8988T (cell line): ENCODE data around the gene XPNPEP2.

ENCODE experiments used
- DNase-seq: peaks from one replicate; pipeline ENCODE4 v3.0.0; 2011

The XPNPEP2 gene

DNA sequence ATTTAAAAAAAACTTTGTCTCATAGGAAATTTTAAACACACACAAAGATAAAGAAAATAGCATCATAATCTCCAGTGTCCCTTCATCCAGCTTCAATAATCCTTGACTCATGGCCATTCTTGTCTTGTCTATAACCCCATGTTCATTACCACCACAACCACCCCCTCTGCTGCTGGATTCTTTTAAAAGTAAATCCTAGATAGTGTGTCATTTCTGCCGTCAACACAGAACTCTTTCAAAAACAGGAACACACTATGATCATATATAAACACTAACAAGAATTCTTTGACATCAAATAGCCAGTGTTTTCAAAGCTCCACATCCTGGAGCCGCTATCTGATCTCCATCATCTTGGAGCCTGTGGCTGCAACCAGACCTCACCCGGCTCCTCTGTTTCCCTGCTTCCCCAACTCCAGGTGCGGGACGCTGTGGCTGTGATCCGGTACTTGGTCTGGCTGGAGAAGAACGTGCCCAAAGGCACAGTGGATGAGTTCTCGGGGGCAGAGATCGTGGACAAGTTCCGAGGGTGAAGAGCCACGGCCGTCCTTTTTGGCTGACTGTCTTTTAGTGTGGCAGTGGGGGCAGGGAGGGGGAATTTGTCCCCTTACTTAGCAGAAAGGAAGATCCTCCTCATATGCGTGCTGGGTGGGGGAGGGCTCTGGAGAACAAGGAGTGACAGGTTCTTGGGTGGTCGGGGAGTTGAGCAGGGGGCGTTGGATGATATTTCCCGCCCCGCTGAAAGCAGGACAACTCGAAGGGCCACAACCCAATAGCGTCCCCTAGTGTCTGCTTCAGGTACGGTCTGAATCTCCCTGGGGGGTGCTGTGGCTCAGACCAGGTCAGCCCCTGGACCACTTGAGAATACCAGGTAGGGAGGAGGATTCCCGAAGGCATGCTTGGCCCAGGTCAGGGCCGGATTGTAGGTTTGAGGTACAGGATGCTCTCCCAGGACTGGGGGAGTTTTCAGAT, 15.6 kb downstream of the XPNPEP2 start:
- DNase-seq: no peak

DNA sequence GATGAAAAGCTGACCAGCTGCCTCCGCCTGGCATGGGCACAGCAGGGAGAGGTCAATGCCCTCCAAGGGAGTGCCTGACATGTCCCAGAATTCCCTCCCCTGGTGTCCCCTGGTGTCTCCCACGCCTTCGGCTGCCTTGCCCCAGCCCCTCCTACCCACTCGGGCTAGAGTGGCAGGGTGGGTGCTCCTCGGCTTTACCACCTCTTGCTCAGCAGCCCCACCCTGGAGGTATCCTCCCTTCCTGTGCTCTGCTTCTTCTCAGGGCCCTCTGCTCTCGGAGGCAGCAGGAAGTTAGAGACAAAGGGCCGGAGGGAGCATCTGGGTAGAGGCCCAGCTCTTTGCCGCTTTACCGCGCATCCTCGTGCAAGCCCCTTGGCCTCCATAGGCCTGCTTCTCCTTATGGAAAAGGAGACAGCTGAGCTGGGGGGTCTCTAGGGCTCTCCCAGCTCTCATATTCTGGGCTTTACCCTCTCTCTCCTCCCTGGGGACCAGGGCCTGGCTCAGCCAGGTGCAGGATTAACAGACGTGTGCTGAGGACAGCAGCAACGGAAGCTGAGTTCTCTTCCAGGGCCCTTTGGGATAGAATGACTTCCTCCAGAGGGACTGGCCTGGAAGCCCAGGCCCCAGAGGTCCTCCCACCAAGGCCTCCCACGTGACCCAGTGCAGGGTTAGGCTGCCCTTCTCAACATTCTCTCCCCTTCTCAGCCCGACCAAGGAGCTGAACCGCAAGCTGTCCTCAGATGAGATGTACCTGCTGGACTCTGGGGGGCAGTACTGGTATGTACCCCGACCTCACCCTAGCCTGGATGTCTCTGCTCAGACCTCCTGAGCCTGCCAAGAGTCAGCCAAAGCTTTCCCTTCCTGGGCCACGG, 17.2 kb downstream of the XPNPEP2 start:
- no peak for DNase-seq

DNA sequence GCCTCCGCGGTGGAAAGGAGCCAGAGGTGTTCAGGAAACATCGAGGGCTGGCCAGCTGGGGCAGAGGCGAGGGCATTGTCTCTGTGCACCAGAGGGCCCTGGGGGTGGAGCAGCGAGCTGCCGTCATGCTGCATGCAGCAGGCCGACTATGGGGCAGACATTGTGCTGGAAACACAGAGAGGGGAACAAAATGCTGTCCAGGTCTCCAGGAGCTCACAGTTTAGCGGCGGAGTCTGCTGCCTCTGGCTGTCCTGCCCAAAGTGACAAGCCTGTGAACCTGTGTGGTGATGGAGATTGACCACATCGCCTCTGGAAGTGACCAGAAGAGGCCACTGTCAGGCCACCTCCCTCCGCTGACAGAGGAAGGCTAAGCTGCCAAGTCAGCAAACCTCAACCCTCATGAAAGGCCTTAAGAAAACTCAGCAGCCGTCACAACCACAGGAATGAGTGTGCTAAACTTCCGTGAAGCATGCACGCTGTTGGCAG, 20.8 kb downstream of the XPNPEP2 start:
- no peak for DNase-seq

DNA sequence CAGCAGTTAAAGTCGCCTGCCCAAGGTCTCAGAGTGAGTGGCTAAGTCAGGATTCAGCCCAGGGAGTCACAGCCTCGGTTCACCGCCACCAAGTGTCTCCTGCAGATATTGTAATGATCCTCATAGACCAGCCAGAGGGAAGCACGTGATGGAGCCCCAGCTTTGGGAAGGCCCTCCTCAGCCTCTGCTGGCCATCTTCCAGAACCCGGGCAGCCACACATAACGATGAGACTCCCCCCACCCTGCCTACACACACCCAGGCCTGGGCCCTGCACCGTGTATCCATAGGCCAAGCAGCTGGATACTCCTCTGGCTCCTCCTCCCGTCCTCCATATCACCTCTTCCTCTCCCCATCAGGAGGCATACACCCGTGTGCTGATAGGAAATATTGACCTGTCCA, 21.4 kb downstream of the XPNPEP2 start:
- DNase-seq: no peak

DNA sequence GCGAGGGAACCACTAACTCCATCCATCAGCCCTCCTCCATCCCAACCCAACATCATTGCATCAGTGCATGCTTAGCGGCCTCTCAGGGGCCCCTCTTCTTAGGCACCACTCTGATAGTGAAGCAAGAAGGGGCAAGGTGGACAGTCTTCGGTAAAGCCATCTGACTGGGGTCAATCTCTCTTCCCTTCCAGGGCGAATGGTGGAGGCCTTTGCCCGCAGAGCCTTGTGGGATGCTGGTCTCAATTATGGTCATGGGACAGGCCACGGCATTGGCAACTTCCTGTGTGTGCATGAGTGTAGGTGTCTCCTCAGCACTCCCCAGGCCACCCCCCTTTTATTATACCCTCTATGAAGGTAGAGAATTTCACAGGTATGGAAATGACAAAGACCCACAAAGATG, 22.2 kb downstream of the XPNPEP2 start:
- DNase-seq: no peak

DNA sequence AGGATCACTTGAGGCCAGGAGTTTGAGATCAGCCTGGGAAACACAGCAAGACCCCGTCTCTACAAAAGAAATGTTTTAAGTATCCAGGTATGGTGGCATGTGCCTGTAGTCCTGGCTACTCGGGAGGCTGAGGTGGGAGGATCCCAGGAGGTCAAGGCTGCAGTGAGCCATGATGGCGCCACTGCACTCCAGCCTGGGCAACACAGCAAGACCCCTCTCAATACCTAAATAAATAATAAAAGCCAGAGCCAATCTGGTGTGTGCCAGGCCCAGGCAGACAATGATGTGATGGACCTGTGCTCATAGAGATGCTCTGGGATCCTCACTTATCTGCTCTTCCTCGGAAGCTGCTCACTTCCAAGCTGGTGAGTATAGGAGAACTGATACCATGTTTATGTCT, 22.8 kb downstream of the XPNPEP2 start:
- DNase-seq: no peak

DNA sequence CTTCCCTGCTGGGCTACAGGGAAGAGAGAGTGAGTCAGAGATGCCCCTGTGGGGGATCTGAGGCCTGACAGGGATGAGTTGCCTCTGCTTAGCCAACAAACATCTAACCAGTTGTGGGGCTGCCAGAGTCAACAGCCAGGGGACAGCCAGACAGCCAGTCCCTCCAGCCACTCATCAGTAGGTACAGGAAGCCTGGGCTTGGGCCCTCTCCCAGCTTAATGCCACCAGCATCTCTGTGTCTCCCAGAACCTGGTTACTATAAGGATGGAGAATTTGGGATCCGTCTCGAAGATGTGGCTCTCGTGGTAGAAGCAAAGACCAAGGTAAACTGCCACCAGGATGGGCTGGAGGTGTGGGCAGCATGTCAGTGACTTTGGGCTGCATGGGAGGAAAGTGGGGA, 23.7 kb downstream of the XPNPEP2 start:
- DNase-seq: no peak

DNA sequence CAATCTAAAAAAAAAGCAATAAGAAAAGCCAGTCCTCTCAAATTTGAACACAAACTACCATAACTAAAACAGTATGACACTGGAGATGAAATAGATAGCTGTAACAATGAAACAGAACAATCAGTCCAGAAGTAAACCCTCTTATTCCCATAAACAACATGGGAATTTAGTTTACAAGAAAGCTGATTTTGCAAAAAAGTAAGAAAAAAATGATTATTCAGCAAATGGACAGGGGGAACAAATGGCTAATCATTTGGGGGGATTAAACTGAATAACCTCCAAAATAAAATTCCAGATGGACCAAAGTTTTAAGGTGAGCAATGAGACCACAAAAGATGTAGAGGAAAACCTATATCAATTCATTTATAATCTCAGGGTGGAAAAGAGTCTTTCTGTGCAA, 24.9 kb downstream of the XPNPEP2 start:
- DNase-seq: no peak

DNA sequence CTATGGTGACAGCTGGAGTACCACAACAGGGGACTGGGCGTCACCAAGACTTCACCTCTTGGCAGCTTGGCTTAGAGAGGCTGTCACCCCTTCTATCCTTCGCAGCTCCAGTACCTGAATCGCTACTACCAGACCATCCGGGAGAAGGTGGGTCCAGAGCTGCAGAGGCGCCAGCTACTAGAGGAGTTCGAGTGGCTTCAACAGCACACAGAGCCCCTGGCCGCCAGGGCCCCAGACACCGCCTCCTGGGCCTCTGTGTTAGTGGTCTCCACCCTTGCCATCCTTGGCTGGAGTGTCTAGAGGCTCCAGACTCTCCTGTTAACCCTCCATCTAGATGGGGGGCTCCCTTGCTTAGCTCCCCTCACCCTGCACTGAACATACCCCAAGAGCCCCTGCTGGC, 29.4 kb downstream of the XPNPEP2 start:
- no peak for DNase-seq

DNA sequence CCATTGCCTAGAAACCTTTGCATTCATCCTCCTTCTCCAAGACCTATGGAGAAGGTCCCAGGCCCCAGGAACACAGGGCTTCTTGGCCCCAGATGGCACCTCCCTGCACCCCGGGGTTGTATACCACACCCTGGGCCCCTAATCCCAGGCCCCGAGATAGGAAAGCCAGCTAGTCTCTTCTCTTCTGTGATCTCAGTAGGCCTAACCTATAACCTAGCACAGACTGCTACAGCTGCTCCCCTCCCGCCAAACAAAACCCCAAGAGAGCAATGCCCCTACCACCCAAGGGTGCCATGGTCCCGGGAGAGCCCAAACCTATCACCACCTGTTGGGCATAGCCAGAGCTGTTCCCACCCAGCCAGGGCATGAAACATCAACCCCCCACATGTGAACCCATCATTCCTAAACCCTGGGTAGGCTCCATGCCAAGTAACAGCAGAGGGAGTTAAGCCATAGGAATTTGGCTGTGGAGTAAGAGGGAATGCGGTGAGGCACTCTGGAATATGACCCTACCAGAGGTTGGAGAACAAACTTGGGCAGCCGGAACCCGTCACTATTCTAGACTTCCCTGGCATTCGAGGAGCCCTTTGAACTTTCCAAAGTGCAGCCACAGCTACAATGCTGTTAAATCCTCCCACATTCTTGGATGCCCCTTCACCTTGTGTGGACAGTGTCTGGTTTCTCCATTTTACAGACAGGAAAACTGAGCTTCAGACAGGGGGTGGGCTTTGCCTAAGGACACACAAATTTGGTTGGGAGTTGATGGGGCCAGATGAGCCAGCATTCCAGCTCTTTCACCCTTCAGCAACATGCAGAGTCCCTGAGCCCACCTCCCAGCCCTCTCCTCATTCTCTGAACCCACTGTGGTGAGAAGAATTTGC, 30.0 kb downstream of the XPNPEP2 start:
- no peak for DNase-seq

DNA sequence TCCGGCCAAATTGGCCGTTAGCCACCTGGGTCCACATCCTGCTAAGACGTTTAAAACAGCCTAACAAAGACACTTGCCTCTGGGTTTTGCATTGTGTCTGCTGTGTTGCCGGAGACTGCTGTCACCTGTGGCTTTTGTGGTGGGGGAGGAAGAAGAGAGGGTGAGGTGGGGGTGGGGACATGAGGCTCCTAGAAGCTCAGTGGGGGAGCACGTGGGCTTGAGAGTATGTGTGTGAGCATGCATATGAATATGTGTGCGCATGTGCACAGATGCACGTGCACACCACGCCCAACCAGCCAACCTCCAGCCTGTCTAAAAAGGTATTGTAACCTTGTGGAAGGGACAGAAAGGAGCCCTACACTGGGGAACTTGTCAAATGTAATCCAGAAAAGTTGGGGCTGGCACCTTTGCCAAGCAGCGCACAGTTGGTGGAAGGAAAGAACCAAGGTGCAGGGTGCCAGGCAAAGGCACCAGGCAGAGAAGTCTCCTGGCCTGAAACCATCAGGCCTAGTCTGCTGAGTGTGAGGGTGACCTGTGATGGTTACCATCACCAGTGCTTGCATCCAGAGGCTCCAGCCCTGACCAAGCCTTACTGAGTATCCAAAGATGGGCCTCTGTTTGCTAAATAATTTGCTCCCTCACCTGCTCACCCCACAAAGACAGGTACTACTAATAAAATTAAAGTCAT, 30.8 kb downstream of the XPNPEP2 start:
- DNase-seq: no peak

DNA sequence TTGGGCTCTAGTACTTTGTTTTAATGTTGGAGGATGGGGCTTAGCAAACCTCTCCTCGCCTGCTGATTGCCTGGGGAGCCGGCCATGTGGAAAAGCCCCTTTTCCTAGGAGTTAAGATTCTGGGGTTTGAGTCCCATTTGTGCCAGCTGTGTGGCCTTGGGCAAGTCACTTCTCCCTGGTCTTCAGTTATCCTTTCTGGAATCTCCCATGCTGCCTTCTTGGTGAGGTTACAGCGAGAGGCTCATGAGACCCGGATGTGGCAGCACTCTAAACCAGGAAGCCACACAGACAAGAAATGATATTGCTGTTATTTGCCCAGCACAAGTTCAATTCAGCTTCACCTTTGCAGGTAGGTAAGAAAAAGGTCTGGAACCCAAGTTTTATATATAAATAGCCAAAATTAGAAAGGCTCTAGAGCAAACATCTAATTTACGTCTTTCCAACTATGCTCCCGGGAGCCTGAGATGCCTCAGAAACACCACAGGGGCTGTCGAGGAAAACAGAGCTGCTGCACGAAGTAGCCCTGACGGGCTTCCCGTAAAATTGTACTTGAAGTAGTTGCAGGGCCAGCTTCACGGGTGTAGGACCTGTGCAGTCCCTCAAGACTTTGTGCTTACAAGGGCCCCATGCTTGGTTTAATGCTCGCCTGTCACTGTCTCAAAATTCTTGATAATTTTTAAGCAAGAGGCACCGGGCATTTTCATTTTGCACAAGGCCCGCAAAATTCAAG, 32.7 kb downstream of the XPNPEP2 start:
- no peak for DNase-seq

DNA sequence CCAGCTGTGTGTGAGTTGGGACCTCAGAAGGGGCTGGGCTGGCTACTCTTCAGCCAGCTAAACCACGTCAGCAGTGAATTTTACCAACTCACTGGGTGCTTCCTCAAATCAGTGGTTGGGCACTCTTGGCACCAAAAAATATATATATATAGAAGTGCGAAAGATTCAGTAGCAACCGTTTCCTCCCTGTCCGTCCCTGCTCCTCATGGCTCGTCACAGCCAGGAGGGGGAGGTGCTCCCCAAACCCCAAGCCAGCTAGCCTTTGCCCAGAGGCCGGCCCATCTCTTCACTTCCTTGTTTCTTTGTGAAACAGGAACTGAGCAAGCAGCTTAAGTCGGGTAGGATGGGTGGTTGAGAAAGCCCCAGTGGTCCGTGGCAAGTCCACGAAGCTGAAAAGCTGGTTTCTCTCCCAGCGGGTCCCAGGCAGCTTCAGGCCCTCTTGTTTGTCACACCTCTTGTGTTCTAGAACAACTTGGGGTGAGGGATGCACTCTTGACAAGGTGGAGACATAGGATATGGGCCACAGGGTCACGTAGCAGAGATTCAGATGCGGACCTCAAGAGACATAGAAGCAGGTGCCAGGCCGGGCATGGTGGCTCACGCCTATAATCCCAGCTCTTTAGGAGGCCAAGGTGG, 34.1 kb downstream of the XPNPEP2 start:
- no peak for DNase-seq

DNA sequence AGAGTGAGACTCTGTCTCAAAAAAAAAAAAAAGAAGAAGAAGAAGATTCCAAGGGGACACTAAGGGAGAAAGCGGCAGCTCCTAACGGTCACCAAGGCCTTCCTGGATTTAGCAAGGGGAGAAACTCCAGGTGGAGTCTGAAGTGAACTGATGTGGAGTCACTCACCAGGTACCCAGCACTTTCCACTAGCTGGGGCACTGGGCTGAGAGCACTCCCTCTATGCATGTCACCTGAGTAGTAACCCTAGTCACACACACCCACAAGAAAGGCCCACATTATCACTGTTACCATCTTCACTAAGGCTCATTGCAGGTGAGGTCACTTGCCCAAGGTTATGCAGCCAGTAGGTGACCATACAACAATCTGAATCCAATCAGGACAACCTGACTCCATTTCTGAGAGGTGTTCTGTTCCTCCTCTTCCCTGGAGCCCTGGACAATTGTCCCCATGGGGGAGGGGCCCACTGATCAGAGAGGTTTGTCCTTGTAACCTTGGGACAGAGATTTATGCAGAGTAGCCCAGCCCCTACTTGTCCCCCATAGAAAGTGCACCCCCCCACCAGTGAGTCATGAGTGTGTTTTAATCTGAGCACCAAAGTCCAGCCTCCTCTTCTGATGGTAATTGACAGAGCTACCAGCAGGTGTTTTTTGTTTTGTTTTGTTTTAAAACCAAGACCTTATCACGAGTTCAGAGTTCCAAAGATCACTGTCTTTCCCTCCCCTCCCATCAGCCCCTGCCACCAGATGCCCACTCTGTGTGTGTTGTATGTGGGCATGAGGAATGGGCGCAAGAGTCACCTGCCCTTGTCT, 35.1 kb downstream of the XPNPEP2 start:
- DNase-seq: no peak

DNA sequence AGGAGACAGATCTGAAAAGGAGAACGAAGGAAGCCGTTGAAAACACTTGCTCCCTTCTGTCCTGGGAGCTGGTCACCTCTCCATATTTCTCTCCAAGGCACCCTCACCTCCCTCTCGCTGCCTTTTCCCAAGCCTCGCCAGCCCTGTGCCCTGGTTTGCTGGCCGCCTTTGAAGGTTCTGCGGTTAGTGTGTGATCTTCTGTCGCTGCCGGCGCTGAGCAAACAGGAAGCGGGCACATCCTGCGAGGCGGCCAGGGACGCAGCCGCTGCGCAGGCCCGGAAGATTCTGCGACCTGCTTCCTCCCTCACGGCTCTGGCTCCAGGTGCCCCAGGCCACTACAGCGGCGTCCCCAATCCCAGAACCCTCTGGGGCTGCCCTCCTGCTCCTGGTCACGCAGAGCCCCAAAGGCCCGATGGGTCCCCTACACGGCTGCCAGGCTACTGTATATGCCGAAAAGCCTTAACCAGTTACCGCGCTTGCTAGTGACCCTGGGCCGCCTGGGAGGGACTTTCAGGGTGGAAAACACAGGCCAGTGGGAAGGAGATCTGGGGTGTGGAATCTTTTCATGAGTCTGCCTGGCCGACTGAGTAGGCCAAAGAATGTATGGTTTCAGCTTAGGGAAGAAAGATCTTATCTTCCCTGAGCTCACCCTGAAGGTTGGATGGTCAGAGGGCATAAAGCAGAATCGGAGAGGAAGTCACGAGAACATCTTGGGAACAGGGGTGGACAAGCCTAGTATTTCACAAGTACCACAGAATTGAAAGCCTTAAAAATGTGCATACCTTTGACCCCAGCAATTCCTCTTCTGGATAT, 38.6 kb downstream of the XPNPEP2 start:
- DNase-seq: no peak

DNA sequence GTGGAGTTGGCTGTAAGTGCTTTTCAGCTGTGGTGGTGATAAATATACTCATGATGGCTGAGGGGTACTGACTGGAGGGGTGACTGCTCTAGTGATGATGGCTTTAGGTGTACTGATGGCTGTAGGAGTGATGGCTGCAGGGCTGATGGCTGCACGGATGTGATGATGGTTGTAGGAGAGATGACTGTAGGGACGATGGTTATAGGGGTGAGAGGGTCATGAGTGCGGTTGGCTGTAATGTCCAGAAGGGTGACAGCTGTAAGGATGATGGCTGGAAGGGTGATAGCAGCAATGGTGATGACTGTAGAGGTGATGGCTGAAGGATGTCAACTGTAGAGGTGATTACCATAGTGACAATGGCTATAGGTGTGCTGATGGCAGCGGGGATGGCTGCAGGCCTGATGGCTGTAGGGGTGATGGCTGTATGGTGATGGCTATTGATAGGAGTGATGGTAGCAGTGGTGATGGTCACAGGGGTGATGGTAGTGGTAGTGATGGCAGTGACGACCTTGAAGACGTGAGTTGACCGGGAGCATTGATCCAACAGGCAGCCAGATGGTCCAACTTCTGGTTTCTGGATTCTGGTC, 40.4 kb downstream of the XPNPEP2 start:
- no peak for DNase-seq

DNA sequence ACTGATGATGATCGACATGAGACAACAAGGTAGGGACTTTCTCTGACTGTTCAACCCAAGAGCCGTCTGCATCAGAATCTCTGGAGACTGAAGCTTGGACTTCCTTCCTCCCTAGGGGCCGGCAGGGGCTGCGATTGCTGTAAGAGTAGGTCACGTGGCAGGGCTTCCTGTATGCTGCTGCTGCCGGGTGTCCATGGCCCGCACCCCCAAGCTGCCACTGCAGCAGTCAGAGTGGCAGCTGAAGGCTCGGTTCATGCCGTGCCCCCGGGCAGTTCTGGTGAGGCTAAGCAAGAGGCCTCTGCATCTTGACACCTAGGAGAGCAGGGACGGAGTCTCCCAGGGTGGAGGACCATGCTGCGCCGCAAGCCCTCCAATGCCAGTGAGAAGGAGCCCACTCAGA, 41.0 kb downstream of the XPNPEP2 start, which contains the start of gene SASH3:
Gene SASH3 (plus strand): TSS at position 203 of the 400 bp plus-strand sequence. CDS start 149 bp downstream, at position 352.
- no peak for DNase-seq

DNA sequence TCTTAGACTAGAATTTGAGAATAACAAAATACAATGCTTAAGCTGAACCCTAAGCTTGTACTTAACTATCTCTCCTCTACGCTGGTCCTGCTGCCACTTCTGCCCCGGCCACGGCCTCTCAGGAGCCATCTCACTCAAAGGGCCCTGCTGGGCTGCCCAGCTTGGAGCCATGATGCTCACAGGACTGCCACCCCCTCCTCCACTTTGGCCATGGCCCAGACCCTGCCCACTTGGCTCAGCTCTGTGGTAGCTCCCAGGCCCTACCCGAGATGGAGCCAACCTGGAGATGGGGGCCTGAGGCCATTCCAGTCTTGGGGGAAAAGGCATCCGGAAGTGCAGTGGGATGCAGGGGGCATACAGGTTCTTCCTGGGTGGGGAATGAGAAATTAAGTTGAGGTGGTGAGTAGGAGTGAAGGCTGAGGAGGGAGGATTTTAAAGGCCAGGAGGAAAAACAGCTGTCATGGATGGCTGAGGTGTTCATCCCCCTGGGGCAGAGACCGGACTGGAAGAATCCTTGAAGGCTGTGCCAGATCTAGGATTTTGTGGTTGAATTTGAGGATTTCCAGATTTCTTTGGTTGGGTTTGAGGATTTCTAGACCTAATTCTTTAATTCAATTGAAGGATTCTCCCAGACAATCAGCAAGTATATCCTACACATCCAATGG, 41.8 kb downstream of the XPNPEP2 start:
- DNase-seq: no peak
